Measurements from ENCODE around the gene LAMA2.

Gene LAMA2

GRCh38 chr6:129110690-129111343 is 227.9 kb downstream of the LAMA2 start:
- no peak overlapping the region for H3K27ac ChIP-seq
- TF ChIP-seq, protein P1, sequence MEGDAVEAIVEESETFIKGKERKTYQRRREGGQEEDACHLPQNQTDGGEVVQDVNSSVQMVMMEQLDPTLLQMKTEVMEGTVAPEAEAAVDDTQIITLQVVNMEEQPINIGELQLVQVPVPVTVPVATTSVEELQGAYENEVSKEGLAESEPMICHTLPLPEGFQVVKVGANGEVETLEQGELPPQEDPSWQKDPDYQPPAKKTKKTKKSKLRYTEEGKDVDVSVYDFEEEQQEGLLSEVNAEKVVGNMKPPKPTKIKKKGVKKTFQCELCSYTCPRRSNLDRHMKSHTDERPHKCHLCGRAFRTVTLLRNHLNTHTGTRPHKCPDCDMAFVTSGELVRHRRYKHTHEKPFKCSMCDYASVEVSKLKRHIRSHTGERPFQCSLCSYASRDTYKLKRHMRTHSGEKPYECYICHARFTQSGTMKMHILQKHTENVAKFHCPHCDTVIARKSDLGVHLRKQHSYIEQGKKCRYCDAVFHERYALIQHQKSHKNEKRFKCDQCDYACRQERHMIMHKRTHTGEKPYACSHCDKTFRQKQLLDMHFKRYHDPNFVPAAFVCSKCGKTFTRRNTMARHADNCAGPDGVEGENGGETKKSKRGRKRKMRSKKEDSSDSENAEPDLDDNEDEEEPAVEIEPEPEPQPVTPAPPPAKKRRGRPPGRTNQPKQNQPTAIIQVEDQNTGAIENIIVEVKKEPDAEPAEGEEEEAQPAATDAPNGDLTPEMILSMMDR (IDR thresholded peaks at IDR 0.05): no peak
- H3K9me3 ChIP-seq: no peaks in the 10 kb centered on the region
- H3K36me3 ChIP-seq: no peaks in the 10 kb centered on the region
- H3K4me1 ChIP-seq (ENCODE audit: control insufficient read depth in 1 of 2, insufficient read depth in 1 of 2, low read depth in 1 of 2, low read length in 1 of 2): no peaks in the 10 kb centered on the region
- H3K4me3 ChIP-seq (ENCODE audit: low read depth in 1 of 2, low read length in 1 of 2): no peak overlapping the region
- H3K27me3 ChIP-seq: no peaks in the 10 kb centered on the region

DNA sequence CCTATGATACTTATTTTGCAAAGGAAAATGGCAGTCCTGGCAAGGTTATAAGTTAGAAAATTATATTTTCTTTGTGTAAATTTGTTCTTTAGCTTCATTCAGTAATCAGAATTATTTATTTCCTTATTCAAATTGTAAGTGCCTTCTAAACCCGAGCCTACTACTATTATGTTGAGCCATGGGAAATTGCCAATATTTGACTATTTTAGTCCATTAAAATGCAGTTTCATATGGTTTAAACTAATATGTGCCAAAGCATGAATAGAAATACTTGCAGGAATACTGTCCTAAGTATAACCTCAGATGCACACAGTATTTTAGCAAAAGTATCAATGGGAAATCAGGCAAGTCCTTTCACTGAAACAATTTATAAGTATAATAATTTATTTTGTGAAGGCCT is 228.4 kb downstream of the LAMA2 start:
- TF ChIP-seq, protein P1 (IDR thresholded peaks at IDR 0.05): no peak
- H3K4me3 ChIP-seq (ENCODE audit: low read depth in 1 of 2, low read length in 1 of 2): no peak overlapping the region
- no peaks in the 10 kb centered on the region for H3K4me1 ChIP-seq (ENCODE audit: control insufficient read depth in 1 of 2, insufficient read depth in 1 of 2, low read depth in 1 of 2, low read length in 1 of 2)
- no peaks in the 10 kb centered on the region for H3K27me3 ChIP-seq
- H3K27ac ChIP-seq: no peak overlapping the region
- no peaks in the 10 kb centered on the region for H3K9me3 ChIP-seq
- no peaks in the 10 kb centered on the region for H3K36me3 ChIP-seq

DNA sequence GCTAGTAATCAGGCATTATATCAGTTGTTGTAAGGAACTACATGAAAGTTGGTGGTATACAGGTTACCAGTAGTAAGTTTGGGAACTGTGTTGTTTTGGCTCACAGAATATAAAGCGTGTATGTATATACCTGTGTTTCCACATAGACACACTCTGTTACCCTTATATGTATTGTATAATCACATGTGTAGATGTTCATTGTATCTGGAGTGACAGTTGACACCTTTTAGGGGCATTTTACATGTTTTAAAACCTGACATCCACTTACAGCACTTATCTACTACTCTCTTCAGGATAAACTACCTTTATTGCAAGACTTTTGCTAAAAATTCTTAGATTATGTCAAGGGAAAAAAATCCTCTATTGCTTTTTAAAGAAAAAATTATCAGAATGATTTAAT is 228.9 kb downstream of the LAMA2 start:
- no peaks in the 10 kb centered on the region for H3K4me1 ChIP-seq (ENCODE audit: control insufficient read depth in 1 of 2, insufficient read depth in 1 of 2, low read depth in 1 of 2, low read length in 1 of 2)
- H3K4me3 ChIP-seq (ENCODE audit: low read depth in 1 of 2, low read length in 1 of 2): no peak overlapping the region
- H3K36me3 ChIP-seq: no peaks in the 10 kb centered on the region
- TF ChIP-seq, protein P1 (IDR thresholded peaks at IDR 0.05): no peak
- H3K27ac ChIP-seq: no peak overlapping the region
- H3K9me3 ChIP-seq: no peaks in the 10 kb centered on the region
- no peaks in the 10 kb centered on the region for H3K27me3 ChIP-seq

DNA sequence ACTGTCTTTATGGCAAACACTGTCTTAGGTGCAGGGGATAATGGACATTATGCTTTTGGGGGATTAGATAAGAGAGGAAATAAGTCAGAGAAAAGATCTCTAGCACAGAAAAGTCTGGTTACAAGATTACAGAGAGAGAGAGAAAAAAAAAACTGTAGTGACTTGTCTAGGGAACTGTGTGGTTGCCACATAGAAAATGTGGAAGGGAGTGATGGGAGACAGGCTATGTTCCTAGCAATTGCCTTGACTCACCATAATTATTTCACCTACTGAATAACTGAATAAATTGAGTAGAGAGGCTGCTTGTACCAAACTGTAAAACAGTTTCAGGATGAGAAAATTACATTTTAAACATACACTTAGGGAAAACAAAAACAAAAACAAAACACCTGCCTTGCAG is 229.7 kb downstream of the LAMA2 start:
- TF ChIP-seq, protein P1 (IDR thresholded peaks at IDR 0.05): no peak
- no peak overlapping the region for H3K27ac ChIP-seq
- H3K4me1 ChIP-seq (ENCODE audit: control insufficient read depth in 1 of 2, insufficient read depth in 1 of 2, low read depth in 1 of 2, low read length in 1 of 2): no peaks in the 10 kb centered on the region
- no peaks in the 10 kb centered on the region for H3K9me3 ChIP-seq
- no peaks in the 10 kb centered on the region for H3K36me3 ChIP-seq
- no peak overlapping the region for H3K4me3 ChIP-seq (ENCODE audit: low read depth in 1 of 2, low read length in 1 of 2)
- no peaks in the 10 kb centered on the region for H3K27me3 ChIP-seq

GRCh38 chr6:129113637-129114036 is 230.7 kb downstream of the LAMA2 start:
- TF ChIP-seq, protein P1 (IDR thresholded peaks at IDR 0.05): no peak
- Histone ChIP-seq H3K36me3 (no peaks in the 10 kb centered on the region), H3K4me1 (ENCODE audit: control insufficient read depth in 1 of 2, insufficient read depth in 1 of 2, low read depth in 1 of 2, low read length in 1 of 2) (no peaks in the 10 kb centered on the region), H3K9me3 (no peaks in the 10 kb centered on the region), H3K4me3 (ENCODE audit: low read depth in 1 of 2, low read length in 1 of 2) (no peak overlapping the region), H3K27me3 (no peaks in the 10 kb centered on the region), H3K27ac (no peak overlapping the region)

Measured in neutrophil (primary cell).